IPS-20b (cell line): ENCODE data around the gene NKX3-2.
"Not testable (repeated sequence)": the region's sequence is repeated elsewhere in the genome, so short reads cannot be mapped to it uniquely, and the experiment has no call there.

Experiments used
- H3K27ac ChIP-seq: one replicate; pipeline ENCODE4 v1.5.1; 2013; ENCODE audit warnings: low read length
- H3K27me3 ChIP-seq: 2 replicates; pipeline ENCODE4 v1.6.1; 2013; ENCODE audit warnings: mild to moderate bottlenecking, low read length, inconsistent platforms; ENCODE audit not compliant: insufficient read depth
- H3K36me3 ChIP-seq: 2 replicates; pipeline ENCODE4 v1.6.1; 2013; ENCODE audit warnings: low read depth, mild to moderate bottlenecking, inconsistent platforms, low read length, moderate library complexity; ENCODE audit not compliant: insufficient read depth
- H3K4me1 ChIP-seq: 2 replicates; pipeline ENCODE4 v1.6.1; 2013; ENCODE audit warnings: mild to moderate bottlenecking, control low read depth, inconsistent platforms, low read length, moderate library complexity; ENCODE audit not compliant: insufficient read depth
- H3K4me3 ChIP-seq: 2 replicates; pipeline ENCODE4 v1.5.1; 2013; ENCODE audit warnings: mild to moderate bottlenecking, low read length, inconsistent platforms
- H3K9ac ChIP-seq: 2 replicates; pipeline ENCODE4 v1.6.1; 2013; ENCODE audit warnings: low read depth, mild to moderate bottlenecking, inconsistent platforms, low read length, moderate library complexity
- H3K9me3 ChIP-seq: 2 replicates; pipeline ENCODE4 v1.6.1; 2013; ENCODE audit warnings: mild to moderate bottlenecking, low read depth, low read length, inconsistent platforms; ENCODE audit not compliant: insufficient read depth

Gene NKX3-2

DNA sequence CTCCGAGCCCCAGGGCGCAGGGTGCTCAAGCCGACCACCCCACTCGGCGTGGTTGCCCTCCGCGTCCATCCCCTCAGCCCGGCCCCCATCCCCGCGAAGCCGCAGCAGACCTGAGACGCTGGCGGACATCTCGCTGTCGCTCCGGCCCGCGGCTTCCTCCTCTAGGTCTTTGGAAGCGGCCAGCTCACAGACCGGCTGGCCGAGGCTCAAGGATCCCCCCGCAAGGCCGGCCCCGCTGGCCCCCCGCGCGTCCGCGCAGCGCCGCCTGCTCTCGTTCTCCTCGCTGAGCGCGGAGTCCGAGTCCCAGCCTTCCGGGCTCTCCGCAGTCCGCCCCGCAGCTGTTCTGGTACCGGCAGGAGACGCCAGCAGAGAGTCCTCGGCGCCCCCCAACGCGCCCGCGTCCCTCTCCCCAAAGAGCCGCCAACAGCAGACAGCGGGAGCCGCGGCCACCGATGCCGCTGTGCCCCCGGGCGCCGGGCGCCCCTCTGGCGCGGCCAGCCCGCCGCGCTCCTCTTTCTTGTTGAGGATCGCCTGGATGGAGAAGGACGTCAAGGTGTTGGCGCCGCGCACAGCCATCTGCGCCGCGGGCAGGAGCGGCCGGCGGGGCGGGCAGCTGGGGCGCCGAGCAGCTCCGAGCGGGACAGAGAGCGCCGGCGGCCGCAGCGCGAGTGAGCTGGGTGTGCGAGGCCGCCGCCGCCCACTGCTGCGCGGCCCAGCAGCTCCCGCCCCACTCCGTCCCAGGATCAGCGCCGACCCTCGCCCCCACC is at the start of gene NKX3-2:
TSS of gene NKX3-2 (minus strand) at position 670 of the 767 bp plus-strand sequence. CDS start at position 576, 94 bp downstream.
- peak within 1 kb of the TSS; percentile 65 for H3K4me3 ChIP-seq
- no peaks in the 10 kb centered on the region for H3K36me3 ChIP-seq
- H3K27me3 ChIP-seq, result peaks cover 100% of the 10 kb centered on the region
- peaks cover 9% of the 10 kb centered on the region; the same call in 1 of the 2 replicates for H3K4me1 ChIP-seq
- no peak within 1 kb of the TSS for H3K9ac ChIP-seq
- H3K9me3 ChIP-seq, result no peaks in the 10 kb centered on the region; the same call in 1 of the 2 replicates
- H3K27ac ChIP-seq, result no peak within 1 kb of the TSS

GRCh38 chr4:13592220-13592619 is 47.9 kb upstream of the NKX3-2 start:
- Histone ChIP-seq H3K36me3 (peaks cover 93% of the 10 kb centered on the region), H3K4me3 (no peak overlapping the region), H3K9ac (no peak overlapping the region)

DNA sequence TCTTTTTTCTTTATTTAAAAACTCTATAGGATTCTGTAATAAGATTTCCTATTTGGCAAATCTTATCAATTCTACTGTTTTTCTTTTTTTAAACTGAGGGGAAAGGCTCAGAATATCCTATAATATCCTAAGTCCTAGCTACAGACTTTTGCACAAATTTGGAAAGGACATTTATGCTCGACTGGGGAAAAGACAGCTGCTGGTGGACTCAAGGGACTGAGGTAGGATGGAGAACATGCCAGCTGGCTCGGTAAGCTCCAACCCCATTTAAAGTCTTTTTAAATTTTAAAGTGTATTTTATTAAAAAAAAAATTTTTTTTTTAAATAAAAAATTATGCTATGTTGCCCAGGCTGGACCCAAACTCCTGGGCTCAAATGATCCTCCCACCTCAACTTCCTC is 46.5 kb upstream of the NKX3-2 start:
- H3K27me3 ChIP-seq, result no peaks in the 10 kb centered on the region
- H3K4me3 ChIP-seq, result no peak overlapping the region
- no peak overlapping the region for H3K9ac ChIP-seq
- H3K36me3 ChIP-seq, result peaks cover 93% of the 10 kb centered on the region
- H3K9me3 ChIP-seq, result no peaks in the 10 kb centered on the region
- no peak overlapping the region for H3K27ac ChIP-seq
- H3K4me1 ChIP-seq, result no peaks in the 10 kb centered on the region

More at GRCh38 chr4:13592220-13592619, 47.9 kb upstream of the NKX3-2 start:
- Histone ChIP-seq H3K9me3 (no peaks in the 10 kb centered on the region), H3K4me1 (no peaks in the 10 kb centered on the region), H3K27ac (no peak overlapping the region), H3K27me3 (no peaks in the 10 kb centered on the region)

GRCh38 chr4:13588954-13589353 is 44.6 kb upstream of the NKX3-2 start:
- Histone ChIP-seq H3K27me3 (no peaks in the 10 kb centered on the region), H3K4me1 (no peaks in the 10 kb centered on the region), H3K4me3 (no peak overlapping the region), H3K27ac (no peak overlapping the region), H3K9ac (no peak overlapping the region), H3K36me3 (peaks cover 91% of the 10 kb centered on the region), H3K9me3 (no peaks in the 10 kb centered on the region)

DNA sequence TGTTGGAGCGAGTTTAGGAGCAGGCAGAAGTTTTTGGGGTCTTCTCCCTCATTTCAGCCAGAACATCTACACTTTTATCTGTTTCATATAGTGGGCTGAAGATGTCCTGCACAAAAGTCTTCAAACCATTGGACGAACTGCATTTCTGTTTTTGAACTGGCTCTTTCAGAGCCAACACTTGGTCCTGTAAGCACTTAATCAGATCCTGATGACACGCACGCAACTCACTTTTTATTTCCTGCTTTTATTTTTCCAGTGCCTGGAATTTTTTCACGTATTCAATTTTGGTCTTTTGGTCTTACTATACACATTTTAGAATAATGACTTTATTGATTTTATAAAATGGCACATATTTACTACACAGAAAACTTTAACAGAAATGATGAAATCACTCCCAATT is 40.2 kb upstream of the NKX3-2 start:
- H3K36me3 ChIP-seq, result peaks cover 91% of the 10 kb centered on the region
- H3K27me3 ChIP-seq, result no peaks in the 10 kb centered on the region
- H3K27ac ChIP-seq, result no peak overlapping the region

DNA sequence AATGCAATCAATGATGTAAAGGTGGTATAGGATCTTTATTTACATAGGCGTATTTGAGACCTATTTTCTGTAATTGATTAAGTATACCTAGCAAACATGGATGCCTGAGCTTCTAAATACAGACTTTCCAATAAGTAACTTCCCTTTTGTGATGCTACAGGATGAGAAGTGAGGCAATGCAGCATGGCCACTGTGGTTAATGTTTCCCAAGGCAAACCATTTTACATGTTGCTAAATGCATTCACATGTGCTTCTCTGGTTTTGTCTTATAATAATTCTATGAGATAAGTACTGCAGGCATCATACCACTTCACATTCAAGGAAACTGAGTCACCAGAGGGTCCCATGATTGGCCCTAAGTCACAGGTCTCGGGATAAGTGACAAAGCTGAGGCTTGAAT is 35.7 kb upstream of the NKX3-2 start:
- Histone ChIP-seq H3K27ac (no peak overlapping the region), H3K9me3 (no peaks in the 10 kb centered on the region), H3K4me1 (no peaks in the 10 kb centered on the region), H3K9ac (no peak overlapping the region), H3K4me3 (no peak overlapping the region), H3K27me3 (no peaks in the 10 kb centered on the region), H3K36me3 (peaks cover 89% of the 10 kb centered on the region)

More for the DNA sequence above, 40.2 kb upstream of the NKX3-2 start:
- Histone ChIP-seq H3K4me1 (no peaks in the 10 kb centered on the region), H3K9ac (no peak overlapping the region), H3K4me3 (no peak overlapping the region), H3K9me3 (no peaks in the 10 kb centered on the region)

DNA sequence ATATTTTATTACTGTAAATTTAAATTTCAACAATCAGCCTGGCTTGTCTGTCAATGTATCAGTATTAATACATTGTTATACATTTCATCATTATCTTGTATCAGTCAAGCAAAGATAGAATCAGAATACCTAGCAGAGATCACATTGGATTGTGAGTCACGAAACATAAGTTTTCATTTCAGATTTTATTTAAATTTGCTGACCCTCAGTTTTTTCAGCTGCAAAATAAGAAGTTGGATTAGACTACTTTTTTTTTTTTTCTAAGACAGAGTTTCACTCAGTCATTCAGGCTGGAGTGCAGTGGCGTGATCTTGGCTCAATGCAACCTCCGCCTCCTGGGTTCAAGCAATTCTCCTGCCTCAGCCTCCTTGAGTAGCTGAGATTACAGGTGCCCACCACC is 33.4 kb upstream of the NKX3-2 start:
- no peaks in the 10 kb centered on the region for H3K9me3 ChIP-seq
- H3K27me3 ChIP-seq, result no peaks in the 10 kb centered on the region
- no peak overlapping the region for H3K4me3 ChIP-seq
- peaks cover 84% of the 10 kb centered on the region for H3K36me3 ChIP-seq
- H3K9ac ChIP-seq, result no peak overlapping the region
- no peaks in the 10 kb centered on the region for H3K4me1 ChIP-seq
- H3K27ac ChIP-seq, result no peak overlapping the region

DNA sequence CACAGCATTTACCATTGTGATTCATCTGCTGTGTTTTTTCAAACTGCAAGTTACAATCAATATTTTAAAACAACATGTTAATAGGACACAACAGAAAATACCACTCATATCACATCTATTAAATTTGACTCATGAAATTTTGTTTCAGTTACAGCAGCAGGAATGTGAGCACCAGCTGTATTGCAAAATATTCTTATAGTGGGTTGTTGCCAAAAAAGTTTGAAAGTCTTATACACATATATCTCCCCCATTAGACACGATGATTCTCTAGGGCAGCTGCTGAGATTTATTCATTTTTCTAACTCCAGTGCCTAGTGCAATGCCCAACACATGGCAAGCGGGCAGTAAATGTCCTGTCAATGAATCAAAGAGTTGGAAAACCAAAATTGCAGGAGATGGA is 26.6 kb upstream of the NKX3-2 start:
- peaks cover 64% of the 10 kb centered on the region for H3K36me3 ChIP-seq

DNA sequence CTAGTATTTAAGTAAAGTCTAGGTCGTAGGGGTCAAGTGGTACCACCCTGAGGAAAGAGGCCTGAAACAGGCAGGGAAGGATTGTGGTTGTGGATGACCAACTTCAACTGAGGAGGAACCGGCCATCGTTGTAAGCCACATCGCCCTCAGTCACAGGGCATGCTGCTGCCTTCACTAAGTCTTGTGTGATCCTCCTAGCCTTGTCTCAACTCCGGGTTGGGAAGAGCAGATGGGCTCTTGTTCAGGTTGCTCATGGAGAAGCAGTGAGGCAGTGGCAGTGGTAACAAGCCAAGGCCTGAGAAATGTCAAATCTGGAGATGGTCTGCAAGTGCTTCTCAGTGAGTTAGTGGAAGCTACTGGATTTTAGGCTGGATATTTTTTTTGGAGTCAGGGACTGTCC is 22.8 kb upstream of the NKX3-2 start:
- no peaks in the 10 kb centered on the region for H3K27me3 ChIP-seq
- no peaks in the 10 kb centered on the region for H3K9me3 ChIP-seq
- no peak overlapping the region for H3K9ac ChIP-seq
- no peak overlapping the region for H3K4me3 ChIP-seq
- H3K36me3 ChIP-seq, result peaks cover 39% of the 10 kb centered on the region
- H3K27ac ChIP-seq, result no peak overlapping the region
- no peaks in the 10 kb centered on the region for H3K4me1 ChIP-seq

More for the DNA sequence above, 26.6 kb upstream of the NKX3-2 start:
- no peak overlapping the region for H3K4me3 ChIP-seq
- H3K9me3 ChIP-seq, result no peaks in the 10 kb centered on the region
- H3K4me1 ChIP-seq, result no peaks in the 10 kb centered on the region
- H3K27ac ChIP-seq, result no peak overlapping the region
- H3K9ac ChIP-seq, result no peak overlapping the region
- no peaks in the 10 kb centered on the region for H3K27me3 ChIP-seq

GRCh38 chr4:13562876-13563275 is 18.6 kb upstream of the NKX3-2 start:
- Histone ChIP-seq H3K4me3 (no peak overlapping the region), H3K27me3 (no peaks in the 10 kb centered on the region), H3K27ac (no peak overlapping the region), H3K4me1 (no peaks in the 10 kb centered on the region), H3K9me3 (no peaks in the 10 kb centered on the region), H3K9ac (no peak overlapping the region), H3K36me3 (no peaks in the 10 kb centered on the region; the same call in 1 of the 2 replicates)

- Histone ChIP-seq H3K27ac (no peak overlapping the region), H3K9me3 (no peaks in the 10 kb centered on the region), H3K4me3 (no peak overlapping the region), H3K9ac (no peak overlapping the region), H3K4me1 (no peaks in the 10 kb centered on the region), H3K27me3 (no peaks in the 10 kb centered on the region), H3K36me3 (no peaks in the 10 kb centered on the region)
Measured at GRCh38 chr4:13561673-13562072, 17.4 kb upstream of the NKX3-2 start.

- not testable (repeated sequence) for H3K27me3 ChIP-seq, H3K9me3 ChIP-seq, H3K4me1 ChIP-seq, H3K27ac ChIP-seq, H3K4me3 ChIP-seq, H3K36me3 ChIP-seq, H3K9ac ChIP-seq
Measured at GRCh38 chr4:13560111-13560510, 15.8 kb upstream of the NKX3-2 start.
